Gastroesophageal sphincter (tissue), 3 donors: ENCODE data around the gene BMP2.

Experiments
- CTCF ChIP-seq, 4 experiments: fragments of 200-600 bp in 2 of 4; fragments of 450-650 bp in 2 of 4; sonication (generic) in 1 of 4; IDR thresholded peaks; one replicate each; pipeline ENCODE4 v1.5.1; 2017 to 2019; ENCODE audit warnings: antibody characterized with exemption in 4 of 4, mild to moderate bottlenecking in 2 of 4, moderate library complexity in 2 of 4
- EP300 ChIP-seq: sonication (generic); formaldehyde crosslinking; IDR thresholded peaks from one replicate; pipeline ENCODE4 v1.6.1; 2017; ENCODE audit warnings: antibody characterized with exemption, mild to moderate bottlenecking
- POLR2A ChIP-seq, 2 donors: fragments of 450-650 bp; IDR thresholded peaks; one replicate each; pipeline ENCODE4 v1.6.1; 2017; ENCODE audit warnings: antibody characterized with exemption in 2 of 2, mild to moderate bottlenecking in 2 of 2, moderate library complexity in 1 of 2
- POLR2AphosphoS5 ChIP-seq: sonication (generic); formaldehyde crosslinking; IDR thresholded peaks from one replicate; pipeline ENCODE4 v1.6.1; 2017; ENCODE audit warnings: antibody characterized with exemption

GRCh38 chr20:6828794-6829423 lies 61.4 kb downstream of the BMP2 start:
- peak; percentile 18 to 63 (median 48) for TF ChIP-seq CTCF (IDR thresholded peaks at IDR 0.05)
- TF ChIP-seq EP300, result no peak
- TF ChIP-seq POLR2AphosphoS5, result no peak
- TF ChIP-seq POLR2A (IDR thresholded peaks at IDR 0.05), result no peak
